Osteoblast (primary cell): ENCODE data around the gene TNFRSF19. TPM values are rescaled to one million over a fixed set of nuclear protein-coding genes. Genes with fewer than 3 reads are reported as not detected.

Source experiments
- DNase-seq: peaks from one replicate; pipeline ENCODE4 v3.0.0; 2011; ENCODE audit warnings: low spot score, mixed read lengths; ENCODE audit not compliant: insufficient read length; ENCODE audit errors: missing footprints
- H2AFZ ChIP-seq: 2 replicates; pipeline ENCODE4 v1.6.0; 2011; ENCODE audit warnings: mild to moderate bottlenecking, low read length
- H3K27ac ChIP-seq: 2 replicates; pipeline ENCODE4 v1.5.1; 2011; ENCODE audit warnings: mild to moderate bottlenecking, low read depth, low read length, moderate library complexity
- H3K27me3 ChIP-seq: 2 replicates; pipeline ENCODE4 v1.6.0; 2012; ENCODE audit warnings: mild to moderate bottlenecking, control low read depth, inconsistent platforms, low read length, moderate library complexity; ENCODE audit not compliant: insufficient read depth
- H3K36me3 ChIP-seq: 2 replicates; pipeline ENCODE4 v1.5.1; 2011; ENCODE audit warnings: mild to moderate bottlenecking, low read length, control low read depth, moderate library complexity; ENCODE audit not compliant: insufficient read depth
- H3K4me1 ChIP-seq: 2 replicates; pipeline ENCODE4 v1.5.1; 2011; ENCODE audit warnings: mild to moderate bottlenecking, low read length, control low read depth, moderate library complexity; ENCODE audit not compliant: insufficient read depth
- H3K4me2 ChIP-seq: 2 replicates; pipeline ENCODE4 v1.6.0; 2011; ENCODE audit warnings: mild to moderate bottlenecking, low read length; ENCODE audit not compliant: insufficient read depth
- H3K4me3 ChIP-seq: fragments of 200-600 bp; sonication (generic); 3 replicates; pipeline ENCODE4 v1.5.1; 2012; ENCODE audit warnings: mild to moderate bottlenecking, low read length, inconsistent platforms; ENCODE audit not compliant: insufficient read depth
- H3K79me2 ChIP-seq: 2 replicates; pipeline ENCODE4 v1.6.0; 2012; ENCODE audit warnings: mild to moderate bottlenecking, low read length, control low read depth, inconsistent platforms; ENCODE audit not compliant: insufficient read depth
- H3K9me3 ChIP-seq: 2 replicates; pipeline ENCODE4 v1.5.1; 2011; ENCODE audit warnings: low read depth, low read length, control low read depth
- H4K20me1 ChIP-seq: 2 replicates; pipeline ENCODE4 v1.6.0; 2012; ENCODE audit warnings: mild to moderate bottlenecking, low read length, control low read depth; ENCODE audit not compliant: insufficient read depth
- CTCF ChIP-seq: IDR thresholded peaks from 2 replicates; pipeline ENCODE4 v1.5.1; 2011; ENCODE audit warnings: mild to moderate bottlenecking, low read depth, low read length, moderate library complexity; ENCODE audit errors: extremely low read depth
- total RNA-seq: library from RNA; depleted of rRNA; stranded (reverse); fragments of >200 nt; gene quantifications from 2 replicates; pipeline ENCODE4 v1.2.3, GENCODE V29; 2012

Gene TNFRSF19
- total RNA-seq, 1 donor = 73.8 TPM

- H3K4me1 ChIP-seq = peaks cover 8% of the 10 kb centered on the region
- H3K79me2 ChIP-seq = no peaks in the 10 kb centered on the region
- H2AFZ ChIP-seq = no peak overlapping the region
- DNase-seq = no peak
- no peak overlapping the region for H3K27ac ChIP-seq
- H3K4me3 ChIP-seq = no peak overlapping the region
- no peak overlapping the region for H3K4me2 ChIP-seq
- peaks cover 7% of the 10 kb centered on the region for H3K36me3 ChIP-seq
- no peak for TF ChIP-seq CTCF
- no peaks in the 10 kb centered on the region for H3K27me3 ChIP-seq
- no peaks in the 10 kb centered on the region for H3K9me3 ChIP-seq
- no peaks in the 10 kb centered on the region for H4K20me1 ChIP-seq
These were observed 61.9 kb downstream of the TNFRSF19 start for GRCh38 chr13:23632048-23632582.

GRCh38 chr13:23632741-23633140 is 62.5 kb downstream of the TNFRSF19 start:
- Histone ChIP-seq H3K36me3 (peaks cover 7% of the 10 kb centered on the region), H3K79me2 (no peaks in the 10 kb centered on the region), H3K27ac (no peak overlapping the region), H2AFZ (no peak overlapping the region), H3K4me2 (no peak overlapping the region), H3K9me3 (no peaks in the 10 kb centered on the region), H3K4me1 (peaks cover 8% of the 10 kb centered on the region), H3K4me3 (no peak overlapping the region), H4K20me1 (no peaks in the 10 kb centered on the region), H3K27me3 (no peaks in the 10 kb centered on the region)
- no peak for DNase-seq
- no peak for TF ChIP-seq CTCF

- Histone ChIP-seq H3K36me3 (peaks cover 7% of the 10 kb centered on the region), H3K4me2 (no peak overlapping the region), H4K20me1 (no peaks in the 10 kb centered on the region), H3K4me3 (no peak overlapping the region), H3K9me3 (no peaks in the 10 kb centered on the region), H3K27me3 (no peaks in the 10 kb centered on the region), H3K27ac (no peak overlapping the region), H3K4me1 (no peaks in the 10 kb centered on the region), H2AFZ (no peak overlapping the region), H3K79me2 (no peaks in the 10 kb centered on the region)
- no peak for TF ChIP-seq CTCF
- DNase-seq = no peak
These were observed 64.7 kb downstream of the TNFRSF19 start for GRCh38 chr13:23634897-23635296.

GRCh38 chr13:23636360-23636759 is 66.1 kb downstream of the TNFRSF19 start:
- Histone ChIP-seq H3K9me3 (no peaks in the 10 kb centered on the region), H3K4me2 (no peak overlapping the region), H3K27ac (no peak overlapping the region), H3K36me3 (peaks cover 7% of the 10 kb centered on the region), H3K4me1 (no peaks in the 10 kb centered on the region), H3K79me2 (no peaks in the 10 kb centered on the region), H4K20me1 (no peaks in the 10 kb centered on the region), H3K4me3 (no peak overlapping the region), H3K27me3 (no peaks in the 10 kb centered on the region), H2AFZ (no peak overlapping the region)
- no peak for DNase-seq
- no peak for TF ChIP-seq CTCF
